ENCODE results near the gene TEPSIN. TPM values are rescaled to one million over a fixed set of nuclear protein-coding genes. Genes with fewer than 3 reads are reported as not detected.

TEPSIN gene
- total and polyA plus RNA-seq, 7 donors, result 6.9 to 42.8 (median 23.5) TPM

DNA sequence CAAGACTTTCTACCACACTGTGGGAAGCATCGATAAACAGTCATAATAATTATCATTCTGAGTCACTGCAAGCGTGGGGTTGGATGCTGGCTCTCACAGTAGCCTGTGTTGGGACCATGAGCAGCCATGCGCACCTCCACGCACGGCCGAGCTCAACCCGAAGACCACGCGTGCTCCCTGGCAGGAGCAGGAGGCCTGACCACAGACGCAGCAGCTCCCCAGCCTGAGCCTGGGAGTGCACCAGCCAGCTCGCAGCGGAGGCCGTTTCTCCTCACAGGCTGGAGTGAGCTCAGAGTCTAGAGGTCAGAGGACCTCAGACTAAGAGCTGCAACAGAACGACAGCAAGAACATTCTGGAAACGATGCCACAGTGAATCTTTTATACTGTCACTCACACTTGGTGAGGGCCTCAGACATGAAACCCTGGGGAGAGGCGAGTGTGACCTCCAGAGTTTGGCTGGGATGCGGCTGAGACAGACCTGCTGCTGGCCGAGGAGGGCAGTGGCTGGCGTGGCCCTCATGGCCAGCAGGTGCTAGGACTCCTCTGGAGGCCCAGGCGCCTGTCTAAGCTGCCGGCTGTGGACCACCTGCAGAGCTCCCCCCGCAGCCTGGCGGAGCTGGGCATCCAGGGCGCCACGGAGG is 6.3 kb upstream of the TEPSIN start:
- H3K36me3 ChIP-seq, result peaks cover 0 to 18% (median 0%) of the 10 kb centered on the region in 4 donors
- WGBS, 2 donors, result 84 to 85% methylated on average over 25 of the region's 25 CpGs
- no peak for DNase-seq
- peaks cover 0 to 15% (median 8%) of the 10 kb centered on the region in 4 donors for H3K4me1 ChIP-seq
- no peaks in the 10 kb centered on the region for H3K27me3 ChIP-seq
- H3K4me3 ChIP-seq, result no peak overlapping the region
- H3K9me3 ChIP-seq, result no peaks in the 10 kb centered on the region
- H3K27ac ChIP-seq, result no peak overlapping the region
- no peak for TF ChIP-seq POLR2A (IDR thresholded peaks at IDR 0.05)
- no peak for TF ChIP-seq EP300 (IDR thresholded peaks at IDR 0.05)
- TF ChIP-seq CTCF (IDR thresholded peaks at IDR 0.05), result no peak
- TF ChIP-seq POLR2AphosphoS5 (IDR thresholded peaks at IDR 0.05), result no peak
- intact Hi-C loops (cut with DNase I), result no loop called here

DNA sequence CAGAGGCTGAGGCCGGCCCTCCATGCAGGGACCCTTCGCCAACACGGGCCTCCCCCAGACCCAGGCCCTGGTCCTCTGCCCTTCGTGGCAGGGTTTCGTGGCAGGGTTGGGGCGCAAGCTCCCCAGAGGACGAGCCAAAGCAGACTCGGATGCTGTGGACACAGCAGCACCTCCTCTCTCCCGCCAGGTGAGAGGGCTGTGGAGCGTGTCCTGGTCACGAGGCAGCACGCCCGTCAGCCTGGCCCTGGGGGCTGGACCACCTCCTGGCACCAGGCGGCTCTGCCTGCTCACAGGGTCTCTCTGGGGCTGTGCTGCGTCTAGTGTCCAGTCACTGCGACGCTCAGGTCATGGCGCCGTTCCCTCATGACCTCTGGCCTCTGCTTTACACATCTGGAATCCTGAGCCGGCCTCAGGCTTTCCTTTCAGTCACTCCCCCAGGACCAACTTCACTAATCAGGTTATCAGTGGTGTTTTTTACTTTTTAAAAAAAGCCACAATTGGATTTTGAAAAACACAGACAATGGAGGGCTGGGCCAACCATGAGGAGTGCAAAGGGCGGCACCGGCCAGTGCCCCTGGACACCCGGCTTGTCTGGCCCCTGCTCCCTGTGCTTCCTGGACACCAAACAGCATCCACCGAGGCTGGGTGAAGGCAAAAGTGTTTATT is 5.6 kb upstream of the TEPSIN start:
- no peak for DNase-seq
- intact Hi-C loops (cut with DNase I), result loop anchor here (5.0 kb wide), 1 partner anchor 257 kb away; no protein-coding TSS in a partner anchor
- TF ChIP-seq CTCF (IDR thresholded peaks at IDR 0.05), result no peak
- Histone ChIP-seq H3K4me3 (no peak overlapping the region), H3K4me1 (peaks cover 0 to 19% (median 14%) of the 10 kb centered on the region in 4 donors), H3K36me3 (peaks cover 0 to 13% (median 0%) of the 10 kb centered on the region in 4 donors), H3K9me3 (no peaks in the 10 kb centered on the region), H3K27ac (no peak overlapping the region), H3K27me3 (no peaks in the 10 kb centered on the region)
- 79 to 80% methylated on average over 24 of the region's 24 CpGs for WGBS, 2 donors

DNA sequence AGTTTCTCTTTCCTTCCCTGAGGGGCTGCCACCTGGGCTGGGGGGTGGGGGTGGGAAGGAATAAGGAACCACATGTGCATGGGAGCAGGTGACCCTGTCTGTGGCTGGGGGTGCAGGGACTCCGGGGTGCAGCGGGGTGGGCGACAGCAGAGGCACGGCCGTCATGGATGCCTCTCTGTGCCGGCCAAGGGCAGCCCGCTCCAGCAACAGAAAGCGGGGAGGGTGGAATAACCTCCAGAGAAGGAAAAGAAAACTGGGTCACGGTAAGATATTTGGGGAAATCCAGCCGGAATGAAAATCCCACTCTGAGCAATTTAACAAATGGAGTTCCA is 4.4 kb upstream of the TEPSIN start:
- Histone ChIP-seq H3K4me3 (no peak overlapping the region), H3K36me3 (peaks cover 0 to 9% (median 0%) of the 10 kb centered on the region in 4 donors), H3K4me1 (peaks cover 0 to 22% (median 15%) of the 10 kb centered on the region in 4 donors), H3K27me3 (no peaks in the 10 kb centered on the region), H3K9me3 (no peaks in the 10 kb centered on the region), H3K27ac (no peak overlapping the region)
- WGBS, 2 donors, result 90 to 91% methylated on average over 10 of the region's 10 CpGs
- intact Hi-C loops (cut with DNase I), result loop anchor here (5.0 kb wide), 1 partner anchor 256 kb away; no protein-coding TSS in a partner anchor
- DNase-seq, result no peak
- TF ChIP-seq EP300 (IDR thresholded peaks at IDR 0.05) (no peak), POLR2A (IDR thresholded peaks at IDR 0.05) (no peak), POLR2AphosphoS5 (IDR thresholded peaks at IDR 0.05) (no peak), CTCF (IDR thresholded peaks at IDR 0.05) (no peak)

GRCh38 chr17:81242421-81243332 is 3.8 kb upstream of the TEPSIN start:
- Histone ChIP-seq H3K4me1 (peaks cover 0 to 28% (median 21%) of the 10 kb centered on the region in 4 donors), H3K27me3 (no peaks in the 10 kb centered on the region), H3K27ac (no peak overlapping the region), H3K4me3 (no peak overlapping the region), H3K9me3 (no peaks in the 10 kb centered on the region), H3K36me3 (peaks cover 0 to 9% (median 0%) of the 10 kb centered on the region in 4 donors)
- TF ChIP-seq EP300 (IDR thresholded peaks at IDR 0.05), result no peak
- TF ChIP-seq CTCF (IDR thresholded peaks at IDR 0.05), result no peak
- no peak for TF ChIP-seq POLR2AphosphoS5 (IDR thresholded peaks at IDR 0.05)
- TF ChIP-seq POLR2A (IDR thresholded peaks at IDR 0.05), result no peak
- intact Hi-C loops (cut with DNase I), result loop anchor here (5.0 kb wide), 1 partner anchor 255 kb away; no protein-coding TSS in a partner anchor
- no peak for DNase-seq
- 79 to 80% methylated on average over 32 to 33 of the region's 33 CpGs for WGBS, 2 donors
